Glomerular visceral epithelial cell (primary cell): Measurements from ENCODE around the gene MAP2K6.

Experiments
- DNase-seq: peaks from one replicate; pipeline ENCODE4 v3.0.0-alpha.2; 2016; ENCODE audit errors: extremely low spot score

MAP2K6 gene

GRCh38 chr17:69414408-69415274 is at the start of gene MAP2K6:
Gene MAP2K6, plus strand, starts transcription at chr17:69414697. Its CDS starts 288 bp downstream, at chr17:69414985.
- peak; percentile 59 for DNase-seq

- DNase-seq, result no peak
These were observed 47.2 kb upstream of the MAP2K6 start for GRCh38 chr17:69367298-69367697.

- no peak for DNase-seq
These were observed 41.4 kb upstream of the MAP2K6 start for GRCh38 chr17:69373069-69373468.

GRCh38 chr17:69375229-69375628 is 39.3 kb upstream of the MAP2K6 start:
- no peak for DNase-seq

- DNase-seq, result no peak
These were observed 25.6 kb upstream of the MAP2K6 start for GRCh38 chr17:69388822-69389442.

- DNase-seq, result no peak
These were observed 23.5 kb upstream of the MAP2K6 start for GRCh38 chr17:69390795-69391501.

- no peak for DNase-seq
These were observed 13.2 kb upstream of the MAP2K6 start for GRCh38 chr17:69401251-69401650.

- no peak for DNase-seq
These were observed 12.4 kb upstream of the MAP2K6 start for GRCh38 chr17:69402052-69402451.

- DNase-seq, result no peak
These were observed 10.1 kb upstream of the MAP2K6 start for GRCh38 chr17:69404399-69404798.

- DNase-seq, result no peak
These were observed 9.4 kb upstream of the MAP2K6 start for GRCh38 chr17:69405096-69405495.

GRCh38 chr17:69406941-69407340 is 7.6 kb upstream of the MAP2K6 start:
- DNase-seq, result no peak

GRCh38 chr17:69407759-69408158 is 6.7 kb upstream of the MAP2K6 start:
- DNase-seq, result no peak

- DNase-seq, result no peak
These were observed 3.8 kb upstream of the MAP2K6 start for GRCh38 chr17:69410671-69411070.

GRCh38 chr17:69411766-69412165 is 2.7 kb upstream of the MAP2K6 start:
- DNase-seq, result no peak

- no peak for DNase-seq
These were observed 2.2 kb upstream of the MAP2K6 start for GRCh38 chr17:69412251-69412671.

GRCh38 chr17:69415431-69415830 is 934 bp downstream of the MAP2K6 start:
- DNase-seq, result no peak

GRCh38 chr17:69417545-69418483 is 3.3 kb downstream of the MAP2K6 start:
- no peak for DNase-seq

GRCh38 chr17:69418535-69418934 is 4.0 kb downstream of the MAP2K6 start:
- DNase-seq, result no peak

- DNase-seq, result no peak
These were observed 9.0 kb downstream of the MAP2K6 start for GRCh38 chr17:69423450-69423849.

- DNase-seq, result no peak
These were observed 10.0 kb downstream of the MAP2K6 start for GRCh38 chr17:69424287-69425041.

- no peak for DNase-seq
These were observed 11.5 kb downstream of the MAP2K6 start for GRCh38 chr17:69425978-69426377.
